Trophoblast cell (in vitro differentiated cells and primary cell): ENCODE results near the gene OSBPL9.

Experiments used
- DNase-seq, 2 donors: peaks; one replicate each; pipeline ENCODE4 v3.0.0-alpha.2; 2016
- H2AFZ ChIP-seq: 2 replicates; pipeline ENCODE4 v1.6.1; 2013; ENCODE audit warnings: low read length, moderate library complexity, mild to moderate bottlenecking; ENCODE audit not compliant: insufficient read depth, poor library complexity
- H2AK5ac ChIP-seq: 2 replicates; pipeline ENCODE4 v1.6.1; 2013; ENCODE audit warnings: mild to moderate bottlenecking, low read length
- H2BK120ac ChIP-seq: 2 replicates; pipeline ENCODE4 v1.6.1; 2013; ENCODE audit warnings: low read length, mild to moderate bottlenecking, moderate library complexity; ENCODE audit not compliant: insufficient read depth, poor library complexity
- H2BK12ac ChIP-seq: 2 replicates; pipeline ENCODE4 v1.6.1; 2013; ENCODE audit warnings: mild to moderate bottlenecking, low read length, moderate library complexity
- H2BK5ac ChIP-seq: 2 replicates; pipeline ENCODE4 v1.6.1; 2013; ENCODE audit warnings: low read length, low read depth, moderate library complexity, mild to moderate bottlenecking; ENCODE audit not compliant: poor library complexity
- H3K14ac ChIP-seq: 2 replicates; pipeline ENCODE4 v1.6.1; 2013; ENCODE audit warnings: mild to moderate bottlenecking, low read length
- H3K18ac ChIP-seq: 2 replicates; pipeline ENCODE4 v1.6.1; 2013; ENCODE audit warnings: mild to moderate bottlenecking, low read length
- H3K23ac ChIP-seq: 2 replicates; pipeline ENCODE4 v1.6.1; 2013; ENCODE audit warnings: low read length
- H3K27ac ChIP-seq: 2 replicates; pipeline ENCODE4 v1.5.1; 2013; ENCODE audit warnings: low read depth, mild to moderate bottlenecking, inconsistent platforms, low read length, moderate library complexity
- H3K27me3 ChIP-seq: 2 replicates; pipeline ENCODE4 v1.6.1; 2013; ENCODE audit warnings: inconsistent platforms, mild to moderate bottlenecking, low read length, moderate library complexity; ENCODE audit not compliant: insufficient read depth
- H3K36me3 ChIP-seq, 2 experiments: 1 replicate in 1 of 2; 2 replicates in 1 of 2; pipeline ENCODE4 v1.6.1; 2013; ENCODE audit warnings: low read length in 2 of 2, mild to moderate bottlenecking in 2 of 2, moderate library complexity in 1 of 2; ENCODE audit not compliant: insufficient read depth in 2 of 2, control insufficient read depth in 1 of 2
- H3K4ac ChIP-seq: 2 replicates; pipeline ENCODE4 v1.6.1; 2013; ENCODE audit warnings: low read depth, mild to moderate bottlenecking, low read length, moderate library complexity
- H3K4me1 ChIP-seq, 2 experiments: 1 replicate in 1 of 2; 2 replicates in 1 of 2; pipeline ENCODE4 v1.6.1; 2013; ENCODE audit warnings: low read length in 2 of 2, mild to moderate bottlenecking in 2 of 2, moderate library complexity in 1 of 2; ENCODE audit not compliant: insufficient read depth in 2 of 2, control insufficient read depth in 1 of 2
- H3K4me2 ChIP-seq: 2 replicates; pipeline ENCODE4 v1.6.1; 2013; ENCODE audit warnings: inconsistent platforms, mild to moderate bottlenecking, low read length, moderate library complexity
- H3K4me3 ChIP-seq: 2 replicates; pipeline ENCODE4 v1.5.1; 2013; ENCODE audit warnings: mild to moderate bottlenecking, low read depth, low read length, inconsistent platforms
- H3K79me1 ChIP-seq: one replicate; pipeline ENCODE4 v1.6.1; 2013; ENCODE audit warnings: low read length
- H3K79me2 ChIP-seq: 2 replicates; pipeline ENCODE4 v1.6.1; 2013; ENCODE audit warnings: low read length, mild to moderate bottlenecking; ENCODE audit not compliant: control insufficient read depth, insufficient read depth, poor library complexity
- H3K9ac ChIP-seq: 2 replicates; pipeline ENCODE4 v1.6.1; 2013; ENCODE audit warnings: mild to moderate bottlenecking, low read length
- H3K9me3 ChIP-seq: 2 replicates; pipeline ENCODE4 v1.6.1; 2013; ENCODE audit warnings: low read depth, mild to moderate bottlenecking, control low read depth, inconsistent platforms, low read length; ENCODE audit not compliant: insufficient read depth
- H4K12ac ChIP-seq: 2 replicates; pipeline ENCODE4 v1.6.1; 2013; ENCODE audit warnings: low read depth, mild to moderate bottlenecking, low read length, moderate library complexity
- H4K8ac ChIP-seq: 2 replicates; pipeline ENCODE4 v1.6.1; 2013; ENCODE audit warnings: low read depth, mild to moderate bottlenecking, low read length, moderate library complexity
- H4K91ac ChIP-seq: one replicate; pipeline ENCODE4 v1.6.1; 2013; ENCODE audit warnings: low read depth, mild to moderate bottlenecking, low read length, moderate library complexity
- WGBS: extraction: QIAGEN DNeasy Blood & Tissue Kit; methylation state at CpG from one replicate; pipeline ENCODE4 v1.1.7; 2013; ENCODE audit warnings: missing lambda C conversion rate; ENCODE audit not compliant: insufficient read length, insufficient coverage; ENCODE audit errors: extremely low coverage; 5-methylcytosine and 5-hydroxymethylcytosine counted together

Gene OSBPL9

GRCh38 chr1:51754666-51755065 lies 137.8 kb downstream of the OSBPL9 start:
- no peak overlapping the region for H3K27ac ChIP-seq
- H4K12ac ChIP-seq, result no peak overlapping the region
- no peak overlapping the region for H3K23ac ChIP-seq
- H2BK5ac ChIP-seq, result no peak overlapping the region
- no peak overlapping the region for H2AFZ ChIP-seq
- WGBS, result no CpG with 5 or more reads among the region's 3 CpGs
- H2AK5ac ChIP-seq, result no peak overlapping the region
- no peak overlapping the region for H3K18ac ChIP-seq
- no peak for DNase-seq
- H2BK12ac ChIP-seq, result no peak overlapping the region
- H3K9ac ChIP-seq, result no peak overlapping the region
- H3K14ac ChIP-seq, result no peak overlapping the region
- H3K27me3 ChIP-seq, result no peaks in the 10 kb centered on the region
- no peak overlapping the region for H3K4ac ChIP-seq
- no peaks in the 10 kb centered on the region for H3K9me3 ChIP-seq
- H3K79me2 ChIP-seq, result no peaks in the 10 kb centered on the region
- H4K91ac ChIP-seq, result no peak overlapping the region
- no peaks in the 10 kb centered on the region for H3K4me1 ChIP-seq
- peaks cover 2 to 15% of the 10 kb centered on the region in 2 experiments for H3K36me3 ChIP-seq
- no peak overlapping the region for H4K8ac ChIP-seq
- H3K4me3 ChIP-seq, result no peak overlapping the region
- H3K79me1 ChIP-seq, result no peaks in the 10 kb centered on the region
- no peak overlapping the region for H3K4me2 ChIP-seq
- no peak overlapping the region for H2BK120ac ChIP-seq

GRCh38 chr1:51755437-51755836 lies 138.5 kb downstream of the OSBPL9 start:
- no CpG with 5 or more reads among the region's 7 CpGs for WGBS
- H3K9me3 ChIP-seq, result no peaks in the 10 kb centered on the region
- no peaks in the 10 kb centered on the region for H3K79me2 ChIP-seq

GRCh38 chr1:51756290-51756689 lies 139.4 kb downstream of the OSBPL9 start:
- Histone ChIP-seq H2BK120ac (no peak overlapping the region), H2BK12ac (no peak overlapping the region), H3K36me3 (peaks cover 2 to 14% of the 10 kb centered on the region in 2 experiments), H3K4me3 (no peak overlapping the region), H3K27me3 (no peaks in the 10 kb centered on the region), H3K79me1 (no peaks in the 10 kb centered on the region), H3K14ac (no peak overlapping the region), H3K23ac (no peak overlapping the region), H4K91ac (no peak overlapping the region), H2AFZ (no peak overlapping the region), H4K8ac (no peak overlapping the region), H3K27ac (no peak overlapping the region), H3K9me3 (no peaks in the 10 kb centered on the region), H4K12ac (no peak overlapping the region), H3K4ac (no peak overlapping the region), H2AK5ac (no peak overlapping the region), H3K4me1 (peaks cover 0 to 2% of the 10 kb centered on the region in 2 experiments), H3K4me2 (no peak overlapping the region), H3K79me2 (no peaks in the 10 kb centered on the region), H2BK5ac (no peak overlapping the region), H3K9ac (no peak overlapping the region), H3K18ac (no peak overlapping the region)
- DNase-seq, result no peak
- WGBS, result no CpG with 5 or more reads among the region's 2 CpGs

More at GRCh38 chr1:51755437-51755836, 138.5 kb downstream of the OSBPL9 start:
- Histone ChIP-seq H4K12ac (no peak overlapping the region), H2AK5ac (no peak overlapping the region), H4K8ac (no peak overlapping the region), H4K91ac (no peak overlapping the region), H2AFZ (no peak overlapping the region), H3K23ac (no peak overlapping the region), H2BK5ac (no peak overlapping the region), H3K18ac (no peak overlapping the region), H3K27ac (no peak overlapping the region), H2BK12ac (no peak overlapping the region), H3K14ac (no peak overlapping the region), H3K4me2 (no peak overlapping the region), H3K4me3 (no peak overlapping the region), H3K4me1 (peaks cover 0 to 2% of the 10 kb centered on the region in 2 experiments), H3K9ac (no peak overlapping the region), H3K36me3 (peaks cover 2 to 15% of the 10 kb centered on the region in 2 experiments), H3K4ac (no peak overlapping the region), H3K27me3 (no peaks in the 10 kb centered on the region), H3K79me1 (no peaks in the 10 kb centered on the region), H2BK120ac (no peak overlapping the region)
- DNase-seq, result no peak

- H4K12ac ChIP-seq, result no peak overlapping the region
- WGBS, result no CpG with 5 or more reads among the region's 4 CpGs
Measured at GRCh38 chr1:51758310-51758709, 141.4 kb downstream of the OSBPL9 start.

More at GRCh38 chr1:51758310-51758709, 141.4 kb downstream of the OSBPL9 start:
- Histone ChIP-seq H3K27me3 (no peaks in the 10 kb centered on the region), H2BK5ac (no peak overlapping the region), H3K4me1 (peaks cover 0 to 2% of the 10 kb centered on the region in 2 experiments), H3K79me2 (no peaks in the 10 kb centered on the region), H3K9ac (no peak overlapping the region), H3K4me2 (no peak overlapping the region), H3K27ac (no peak overlapping the region), H3K9me3 (no peaks in the 10 kb centered on the region), H3K4ac (no peak overlapping the region), H2BK120ac (no peak overlapping the region), H3K36me3 (peaks cover 6 to 18% of the 10 kb centered on the region in 2 experiments), H3K18ac (no peak overlapping the region), H2AFZ (no peak overlapping the region), H4K8ac (no peak overlapping the region), H4K91ac (no peak overlapping the region), H2AK5ac (no peak overlapping the region), H3K4me3 (no peak overlapping the region), H3K14ac (no peak overlapping the region), H2BK12ac (no peak overlapping the region), H3K23ac (no peak overlapping the region), H3K79me1 (no peaks in the 10 kb centered on the region)
- no peak for DNase-seq
